HG02759 (cell line): Measurements from ENCODE around the gene MBTPS1.
A peak's percentile ranks its signal among the peaks of the same experiment; 100 is the strongest.

Experiments used
- ATAC-seq: cut with Tn5 transposase; IDR thresholded peaks from one replicate; pipeline ENCODE4 v1.9.1; 2021; ENCODE audit warnings: mild to moderate bottlenecking, moderate library complexity; ENCODE audit not compliant: unreplicated experiment

Gene MBTPS1

GRCh38 chr16:84014570-84015327, 102.0 kb downstream of the MBTPS1 start:
- ATAC-seq, result no peak

GRCh38 chr16:84013787-84014569, 102.8 kb downstream of the MBTPS1 start:
- peak; percentile 75 for ATAC-seq

- ATAC-seq, result no peak
These were observed 107.5 kb downstream of the MBTPS1 start for GRCh38 chr16:84009282-84009681.

- no peak for ATAC-seq
These were observed 108.8 kb downstream of the MBTPS1 start for GRCh38 chr16:84007965-84008364.

- no peak for ATAC-seq
These were observed 109.2 kb downstream of the MBTPS1 start for GRCh38 chr16:84007520-84007919.

- no peak for ATAC-seq
These were observed 111.4 kb downstream of the MBTPS1 start for GRCh38 chr16:84005391-84005790.

GRCh38 chr16:84004442-84004841, 112.3 kb downstream of the MBTPS1 start:
- ATAC-seq, result no peak
